OCI-M2 (cell line): Measurements from ENCODE around the gene DENND2A.
"Not testable (repeated sequence)": the region's sequence is repeated elsewhere in the genome, so short reads cannot be mapped to it uniquely, and the experiment has no call there.

Experiments
- DNase-seq: peaks from one replicate; lab custom pipeline; 2025; ENCODE audit not compliant: unreplicated experiment; lab: John Stamatoyannopoulos, UW

The DENND2A gene

GRCh38 chr7:140673063-140673773 lies 32.6 kb upstream of the DENND2A start:
- no peak for DNase-seq

- DNase-seq, result no peak
These were observed 31.9 kb upstream of the DENND2A start, which contains the start of gene ADCK2 for GRCh38 chr7:140672382-140673062. ADCK2 (plus strand) TSS chr7:140672945; CDS start chr7:140673331, 386 bp downstream.

GRCh38 chr7:140671966-140672365 lies 31.4 kb upstream of the DENND2A start:
- no peak for DNase-seq

GRCh38 chr7:140670343-140670935 lies 29.8 kb upstream of the DENND2A start:
- no peak for DNase-seq

GRCh38 chr7:140669862-140670261 lies 29.2 kb upstream of the DENND2A start:
- not testable (repeated sequence) for DNase-seq

GRCh38 chr7:140669352-140669751 lies 28.7 kb upstream of the DENND2A start:
- DNase-seq, result no peak

- no peak for DNase-seq
These were observed 28.0 kb upstream of the DENND2A start for GRCh38 chr7:140668641-140669040.

- no peak for DNase-seq
These were observed 26.9 kb upstream of the DENND2A start for GRCh38 chr7:140667476-140667875.

- DNase-seq, result not testable (repeated sequence)
These were observed 22.3 kb upstream of the DENND2A start for GRCh38 chr7:140662938-140663337.

GRCh38 chr7:140661124-140661523 lies 20.5 kb upstream of the DENND2A start:
- DNase-seq, result no peak

- DNase-seq, result no peak
These were observed 19.2 kb upstream of the DENND2A start for GRCh38 chr7:140659856-140660255.

- no peak for DNase-seq
These were observed 17.3 kb upstream of the DENND2A start for GRCh38 chr7:140657891-140658290.

GRCh38 chr7:140656548-140657515 lies 16.2 kb upstream of the DENND2A start:
- DNase-seq, result no peak

- DNase-seq, result no peak
These were observed 15.1 kb upstream of the DENND2A start for GRCh38 chr7:140655511-140656408.

GRCh38 chr7:140654661-140655060 lies 14.0 kb upstream of the DENND2A start:
- no peak for DNase-seq

- DNase-seq, result no peak
These were observed 13.4 kb upstream of the DENND2A start for GRCh38 chr7:140654109-140654387.

GRCh38 chr7:140653319-140654108 lies 12.9 kb upstream of the DENND2A start:
- peak; percentile 50 for DNase-seq

- DNase-seq, result no peak
These were observed 9.8 kb upstream of the DENND2A start for GRCh38 chr7:140650367-140650766.

- DNase-seq, result no peak
These were observed 9.1 kb upstream of the DENND2A start for GRCh38 chr7:140649556-140650205.
